Measurements from ENCODE around the gene RNASE4.
"Not testable (repeated sequence)": the region's sequence is repeated elsewhere in the genome, so short reads cannot be mapped to it uniquely, and the experiment has no call there.

The RNASE4 gene

GRCh38 chr14:20683891-20684661 is at the start of gene RNASE4:
RNASE4 (plus strand) TSS chr14:20684560; CDS start chr14:20699372, 14,812 bp downstream.
- peak; percentile 57 to 67 for DNase-seq (ENCODE audit: extremely low read depth in 1 of 2, low read depth in 1 of 2)

- DNase-seq (ENCODE audit: extremely low read depth in 1 of 2, low read depth in 1 of 2) = no peak
These were observed 42.8 kb upstream of the RNASE4 start, which contains the start of gene OR6S1 for GRCh38 chr14:20641591-20641990. OR6S1 (minus strand) TSS chr14:20641691; CDS start chr14:20641691, 0 bp downstream.

- no peak for DNase-seq (ENCODE audit: extremely low read depth in 1 of 2, low read depth in 1 of 2)
These were observed 42.2 kb upstream of the RNASE4 start for GRCh38 chr14:20642182-20642581.

DNA sequence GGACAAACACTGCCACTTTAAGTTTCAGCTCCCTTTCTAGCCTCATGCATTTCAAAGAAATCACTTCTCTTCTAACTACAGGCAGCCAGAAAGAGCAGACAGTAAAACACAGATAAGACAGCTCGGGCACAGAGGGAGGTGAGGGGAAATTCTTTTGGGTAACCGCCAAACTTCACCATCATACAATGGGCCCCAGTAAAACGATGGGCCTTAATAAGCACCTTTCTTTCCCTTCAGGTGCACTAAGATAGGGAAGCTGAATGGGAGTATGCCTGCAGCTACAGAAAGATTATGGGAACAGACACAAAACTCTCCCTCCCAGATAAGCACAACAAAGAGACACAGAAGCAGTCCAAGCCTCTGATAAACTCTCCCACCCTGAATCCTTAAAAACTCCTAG is 41.6 kb upstream of the RNASE4 start:
- not testable (repeated sequence) for DNase-seq (ENCODE audit: extremely low read depth in 1 of 2, low read depth in 1 of 2)

GRCh38 chr14:20644520-20644919 is 39.8 kb upstream of the RNASE4 start:
- no peak for DNase-seq (ENCODE audit: extremely low read depth in 1 of 2, low read depth in 1 of 2)

DNA sequence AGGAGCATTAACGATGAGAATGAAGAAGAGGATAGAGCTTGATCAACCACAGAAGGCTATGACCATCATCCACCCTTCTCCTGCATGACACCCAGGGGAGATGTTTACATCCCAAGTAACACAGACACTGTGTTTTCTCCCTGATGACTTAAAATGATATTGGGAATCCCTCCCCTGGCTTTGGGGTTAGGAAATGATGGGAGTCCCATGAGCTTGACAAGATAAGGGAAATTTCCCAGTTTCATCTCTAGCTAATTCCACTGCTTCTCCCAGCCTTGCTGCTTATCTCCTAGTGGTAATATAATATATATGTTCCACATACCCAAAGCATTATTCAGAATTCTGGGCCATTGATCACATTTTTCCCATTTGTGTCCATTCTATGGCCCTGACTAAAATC is 38.9 kb upstream of the RNASE4 start:
- no peak for DNase-seq (ENCODE audit: extremely low read depth in 1 of 2, low read depth in 1 of 2)

DNA sequence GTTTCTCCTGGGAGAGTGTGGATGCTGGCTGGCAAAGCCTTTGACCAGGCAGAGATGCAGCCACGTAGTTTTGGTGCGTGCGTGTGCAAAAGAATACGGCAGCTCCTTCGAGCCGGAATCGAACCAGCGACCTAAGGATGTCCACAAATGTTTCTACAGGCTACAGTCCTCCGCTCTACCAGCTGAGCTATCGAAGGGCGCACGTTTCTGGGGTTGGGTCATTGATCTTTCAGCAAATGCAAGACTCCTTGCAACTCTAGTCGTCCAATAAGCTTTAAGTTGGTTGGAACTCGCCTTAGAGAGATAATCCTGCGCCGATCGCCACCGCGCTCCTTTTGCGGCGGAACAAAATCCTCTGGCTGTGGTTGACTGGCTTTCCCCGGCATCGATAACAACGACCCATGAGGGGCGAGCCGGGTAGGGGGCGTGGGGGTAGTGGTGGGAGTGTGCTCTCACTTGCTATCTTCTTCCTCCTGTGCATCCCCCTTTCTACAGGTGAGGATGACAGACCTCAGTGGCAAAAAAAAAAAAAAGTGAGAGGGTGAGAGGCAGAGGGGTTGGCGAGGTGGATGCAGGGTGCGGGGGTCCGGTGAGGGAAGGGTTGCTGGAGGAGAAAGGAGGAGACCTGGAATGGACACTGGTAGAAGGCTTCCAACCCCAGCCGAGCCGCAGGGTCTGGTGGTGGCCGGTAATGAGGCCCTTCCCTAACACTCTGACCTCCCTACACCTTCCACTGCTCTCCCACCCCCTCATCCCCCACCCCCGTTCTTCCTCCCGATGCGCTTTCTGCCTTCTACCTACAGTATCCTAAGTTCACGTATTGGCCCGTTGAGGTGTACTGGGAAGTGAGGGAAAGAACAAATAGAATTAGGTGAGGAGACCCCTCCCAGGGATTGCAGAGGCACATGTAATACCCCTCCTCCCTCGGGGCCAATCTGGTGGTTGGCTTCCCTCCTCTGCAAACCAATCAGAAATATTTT is 31.1 kb upstream of the RNASE4 start:
- no peak for DNase-seq (ENCODE audit: extremely low read depth in 1 of 2, low read depth in 1 of 2)

DNA sequence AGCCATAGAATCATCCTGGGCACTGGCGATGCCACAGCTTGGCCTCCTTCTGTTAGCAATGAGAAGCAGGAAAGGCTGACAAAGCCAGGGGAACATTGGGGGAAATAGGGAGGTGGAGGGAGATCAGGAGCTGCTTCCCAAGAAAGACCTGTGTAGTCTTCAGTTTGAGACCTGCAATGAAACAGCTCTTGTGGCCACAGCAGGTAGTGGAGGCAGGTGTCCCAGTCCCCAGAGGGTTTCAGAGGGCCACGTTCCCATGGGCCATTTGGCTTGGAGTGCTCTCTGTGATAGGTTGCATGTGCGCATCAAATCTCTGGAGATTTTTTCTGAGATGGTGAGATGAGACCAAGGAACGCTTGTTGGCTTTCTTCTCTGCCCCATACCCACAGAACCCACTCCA is 28.5 kb upstream of the RNASE4 start:
- DNase-seq (ENCODE audit: extremely low read depth in 1 of 2, low read depth in 1 of 2) = no peak

GRCh38 chr14:20656274-20656673 is 28.1 kb upstream of the RNASE4 start:
- no peak for DNase-seq (ENCODE audit: extremely low read depth in 1 of 2, low read depth in 1 of 2)

DNA sequence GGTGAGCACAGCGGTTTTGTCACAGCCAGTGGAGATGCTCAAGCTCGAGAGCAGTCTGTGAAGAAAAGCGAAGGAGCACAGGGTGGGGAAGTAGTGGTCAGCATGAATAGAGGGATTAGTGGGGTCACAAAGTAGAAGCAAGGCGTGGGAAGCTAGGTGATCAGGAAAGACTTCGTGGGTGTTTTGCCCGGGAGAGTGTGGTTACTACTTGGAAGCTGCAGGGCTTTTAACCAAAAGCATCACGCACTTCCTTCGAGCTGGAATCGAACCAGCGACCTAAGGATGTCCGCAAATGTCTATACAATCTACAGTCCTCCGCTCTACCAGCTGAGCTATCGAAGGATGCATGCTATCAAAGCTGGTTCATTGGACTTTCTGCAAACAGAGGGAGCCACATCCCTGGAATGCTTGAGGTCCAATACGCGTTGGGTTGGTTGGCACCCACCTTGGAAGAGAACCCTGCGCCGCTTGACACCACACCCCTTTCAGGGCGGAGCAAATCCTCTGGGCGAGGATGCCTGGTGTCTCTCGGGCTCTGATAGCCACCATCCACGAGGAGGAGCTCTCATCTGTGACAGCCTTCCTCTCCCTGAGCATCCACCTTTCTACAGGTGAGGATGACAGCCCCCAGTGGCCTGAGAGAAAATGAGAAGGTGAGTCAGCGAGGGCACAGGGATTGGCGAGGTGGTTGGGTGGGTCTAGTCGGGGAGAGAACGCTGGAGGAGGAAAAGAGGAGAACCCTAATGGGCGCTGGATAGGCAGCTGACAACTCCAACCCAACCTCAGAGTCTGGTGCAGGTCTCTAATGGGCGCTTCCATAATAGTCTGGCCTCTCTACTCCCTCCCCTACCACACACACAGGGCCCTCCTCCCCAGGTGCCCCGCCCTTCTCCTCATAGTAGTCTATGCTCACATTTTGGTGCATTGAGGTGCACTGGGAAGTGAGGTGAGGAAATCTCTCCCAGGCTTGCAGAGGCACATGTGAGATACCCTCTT is 26.8 kb upstream of the RNASE4 start:
- DNase-seq (ENCODE audit: extremely low read depth in 1 of 2, low read depth in 1 of 2) = no peak

DNA sequence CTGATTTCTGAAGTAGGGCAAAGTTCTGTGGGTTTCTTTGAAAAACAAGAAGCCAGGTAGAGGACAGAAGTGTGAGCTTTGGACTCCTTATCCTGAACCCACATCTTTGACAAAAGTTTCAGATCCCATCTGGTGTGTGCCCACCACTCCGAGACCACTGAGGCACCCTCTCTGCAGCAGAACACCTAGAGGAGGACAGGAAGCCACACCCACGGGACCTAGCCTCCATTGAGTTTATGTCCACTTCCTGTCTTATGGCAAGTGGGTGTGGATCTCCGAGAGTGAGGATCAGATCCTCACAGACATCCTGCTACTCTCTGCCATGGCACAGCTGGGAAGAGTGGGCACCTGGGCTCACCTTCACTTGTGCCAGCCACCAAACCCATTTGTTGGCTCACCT is 26.1 kb upstream of the RNASE4 start:
- DNase-seq (ENCODE audit: extremely low read depth in 1 of 2, low read depth in 1 of 2) = no peak

GRCh38 chr14:20659336-20659735 is 25.0 kb upstream of the RNASE4 start:
- DNase-seq (ENCODE audit: extremely low read depth in 1 of 2, low read depth in 1 of 2) = no peak

DNA sequence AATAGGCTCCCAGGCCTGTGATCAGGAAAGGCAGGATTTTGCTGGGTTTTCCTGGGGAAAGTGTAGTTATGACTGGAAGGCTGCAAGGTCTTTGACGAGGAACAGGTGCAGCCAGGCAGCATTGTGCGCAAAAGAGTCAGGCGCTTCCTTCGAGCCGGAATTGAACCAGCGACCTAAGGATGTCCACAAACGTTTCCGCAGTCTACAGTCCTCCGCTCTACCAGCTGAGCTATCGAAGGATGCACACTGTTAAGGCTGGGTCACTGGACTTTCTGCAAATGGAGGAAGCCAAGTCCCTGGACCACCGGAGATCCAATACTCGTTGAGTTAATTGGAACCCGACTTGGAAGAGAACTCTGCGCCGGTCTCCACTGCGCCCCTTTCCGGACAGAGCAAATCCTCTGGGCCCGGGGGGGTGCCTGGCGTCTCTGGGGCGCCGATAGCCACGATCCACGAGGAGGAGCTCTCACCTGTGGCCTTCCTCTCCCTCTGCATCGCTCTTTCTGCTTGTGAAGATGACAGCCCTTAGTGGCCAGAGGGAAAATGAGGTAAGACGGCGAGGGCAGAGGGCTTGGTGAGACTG is 24.5 kb upstream of the RNASE4 start:
- no peak for DNase-seq (ENCODE audit: extremely low read depth in 1 of 2, low read depth in 1 of 2)

DNA sequence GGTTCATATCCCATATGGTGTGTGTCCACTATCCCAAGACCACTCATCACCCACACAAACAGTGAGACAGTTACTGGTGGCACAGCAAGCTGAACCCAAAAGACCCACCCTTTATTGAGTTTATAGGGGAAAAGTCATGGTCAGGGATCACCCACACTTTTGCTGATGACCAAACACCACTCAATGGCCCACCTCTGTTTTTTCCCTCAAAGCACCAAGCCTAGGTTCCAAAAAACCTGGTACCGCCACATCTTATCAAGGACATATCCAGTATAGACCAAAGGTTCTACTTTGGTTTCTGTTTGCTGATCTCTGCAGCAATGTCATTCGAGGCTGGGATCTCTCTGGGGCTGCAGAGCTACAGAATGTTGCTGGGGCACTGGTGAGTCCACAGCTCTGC is 23.2 kb upstream of the RNASE4 start:
- no peak for DNase-seq (ENCODE audit: extremely low read depth in 1 of 2, low read depth in 1 of 2)

DNA sequence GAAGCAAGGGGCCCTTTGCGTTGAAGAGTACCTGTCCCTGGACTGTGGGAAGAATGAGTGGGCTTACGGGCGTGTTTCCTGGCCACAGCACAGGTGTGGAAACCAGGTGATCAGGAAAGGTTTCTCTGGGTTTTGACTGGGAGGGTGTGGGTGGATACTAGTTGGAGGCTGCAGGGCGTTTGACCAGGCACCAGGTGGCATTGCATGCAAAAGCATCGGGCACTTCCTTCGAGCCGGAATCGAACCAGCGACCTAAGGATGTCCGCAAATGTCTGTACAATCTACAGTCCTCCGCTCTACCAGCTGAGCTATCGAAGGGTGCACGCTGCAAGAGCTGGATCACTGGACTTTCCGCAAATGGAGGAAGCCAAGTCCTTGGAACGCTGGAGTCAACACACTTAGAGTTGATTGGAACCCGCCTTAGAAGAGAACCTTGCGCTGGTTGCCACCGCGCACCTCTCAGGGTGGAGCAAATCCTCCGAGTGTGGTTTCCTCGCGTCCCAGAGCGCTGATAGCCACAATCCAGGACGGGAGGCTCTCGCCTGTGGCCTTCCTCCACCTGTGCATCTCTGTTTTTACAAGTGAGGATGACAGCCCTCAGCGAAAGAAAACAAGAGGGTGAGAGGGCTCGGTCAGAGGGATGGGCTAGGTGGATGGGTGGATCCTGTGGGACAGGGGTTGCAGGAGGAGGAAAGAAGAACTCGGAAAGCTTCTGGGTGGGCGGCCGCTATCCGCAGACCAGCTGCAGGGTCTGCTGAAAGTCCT is 21.2 kb upstream of the RNASE4 start:
- DNase-seq (ENCODE audit: extremely low read depth in 1 of 2, low read depth in 1 of 2) = peak; percentile 44 to 47

- DNase-seq (ENCODE audit: extremely low read depth in 1 of 2, low read depth in 1 of 2) = not testable (repeated sequence)
These were observed 17.9 kb upstream of the RNASE4 start for GRCh38 chr14:20666400-20666961.

DNA sequence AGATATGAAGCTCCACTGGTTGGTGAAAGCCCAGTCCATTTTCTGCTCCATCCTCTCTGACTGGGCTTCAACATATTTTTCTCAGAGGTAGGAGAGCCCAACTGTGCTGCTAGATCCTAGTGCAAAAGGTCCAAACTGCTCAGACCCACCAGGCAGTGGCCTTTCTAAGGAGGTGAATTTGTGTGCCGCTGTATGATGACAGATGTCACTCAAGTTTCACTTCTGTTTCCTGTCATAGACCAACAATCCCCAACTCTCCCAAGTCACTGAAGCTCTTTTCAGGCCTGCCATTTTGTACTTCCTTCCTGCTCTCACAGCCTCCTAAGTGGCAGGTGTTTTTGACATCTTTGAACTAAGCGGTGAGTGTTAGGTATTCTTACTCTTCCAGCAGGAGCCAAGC is 16.4 kb upstream of the RNASE4 start:
- no peak for DNase-seq (ENCODE audit: extremely low read depth in 1 of 2, low read depth in 1 of 2)

DNA sequence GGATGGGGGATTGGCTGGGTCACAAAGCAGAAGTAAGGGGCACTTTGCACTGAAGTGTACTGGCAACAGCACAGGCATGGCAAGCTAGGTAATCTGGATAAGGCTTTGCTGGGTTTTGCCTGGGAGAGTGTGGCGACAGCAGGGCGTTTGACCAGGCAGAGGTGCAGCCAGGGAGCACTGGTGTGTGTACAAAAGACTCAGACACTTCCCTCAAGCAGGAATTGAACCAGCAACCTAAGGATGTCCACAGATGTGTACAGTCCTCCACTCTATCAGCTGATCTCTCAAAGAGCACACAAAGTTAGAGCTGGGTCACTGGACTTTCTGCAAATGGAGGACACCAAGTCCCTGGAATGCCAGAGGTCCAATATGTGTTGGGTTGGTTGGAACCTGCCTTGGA is 15.4 kb upstream of the RNASE4 start:
- no peak for DNase-seq (ENCODE audit: extremely low read depth in 1 of 2, low read depth in 1 of 2)

All from activated CD8-positive, alpha-beta memory T cell treated with anti-CD3 and anti-CD28 coated beads for 1 hour (primary cell).